HUES64 (cell line): ENCODE measurements around the gene PPP1R13B.

Source experiments
- H3K27ac ChIP-seq: 2 replicates; pipeline ENCODE4 v1.7.0; 2013; ENCODE audit warnings: low read depth, low read length, inconsistent platforms
- H3K27me3 ChIP-seq: 2 replicates; pipeline ENCODE4 v1.6.1; 2013; ENCODE audit warnings: mild to moderate bottlenecking, low read length; ENCODE audit not compliant: insufficient read depth
- H3K36me3 ChIP-seq: 2 replicates; pipeline ENCODE4 v1.6.1; 2013; ENCODE audit warnings: mild to moderate bottlenecking, low read length; ENCODE audit not compliant: insufficient read depth
- H3K4me1 ChIP-seq: 2 replicates; pipeline ENCODE4 v1.6.1; 2013; ENCODE audit warnings: mild to moderate bottlenecking, low read length, moderate library complexity; ENCODE audit not compliant: insufficient read depth
- H3K4me3 ChIP-seq: 2 replicates; pipeline ENCODE4 v1.5.1; 2013; ENCODE audit warnings: mild to moderate bottlenecking, low read length, moderate library complexity
- H3K9ac ChIP-seq: 2 replicates; pipeline ENCODE4 v1.6.1; 2013; ENCODE audit warnings: mild to moderate bottlenecking, low read depth, low read length
- H3K9me3 ChIP-seq: 2 replicates; pipeline ENCODE4 v1.6.1; 2013; ENCODE audit warnings: low read depth, low read length; ENCODE audit not compliant: insufficient read depth
- WGBS: fragments of 150-250, 120-280 bp; methylation state at CpG from one replicate; pipeline ENCODE4 v1.1.7; 2013; ENCODE audit warnings: missing lambda C conversion rate; 5-methylcytosine and 5-hydroxymethylcytosine counted together

PPP1R13B gene

DNA sequence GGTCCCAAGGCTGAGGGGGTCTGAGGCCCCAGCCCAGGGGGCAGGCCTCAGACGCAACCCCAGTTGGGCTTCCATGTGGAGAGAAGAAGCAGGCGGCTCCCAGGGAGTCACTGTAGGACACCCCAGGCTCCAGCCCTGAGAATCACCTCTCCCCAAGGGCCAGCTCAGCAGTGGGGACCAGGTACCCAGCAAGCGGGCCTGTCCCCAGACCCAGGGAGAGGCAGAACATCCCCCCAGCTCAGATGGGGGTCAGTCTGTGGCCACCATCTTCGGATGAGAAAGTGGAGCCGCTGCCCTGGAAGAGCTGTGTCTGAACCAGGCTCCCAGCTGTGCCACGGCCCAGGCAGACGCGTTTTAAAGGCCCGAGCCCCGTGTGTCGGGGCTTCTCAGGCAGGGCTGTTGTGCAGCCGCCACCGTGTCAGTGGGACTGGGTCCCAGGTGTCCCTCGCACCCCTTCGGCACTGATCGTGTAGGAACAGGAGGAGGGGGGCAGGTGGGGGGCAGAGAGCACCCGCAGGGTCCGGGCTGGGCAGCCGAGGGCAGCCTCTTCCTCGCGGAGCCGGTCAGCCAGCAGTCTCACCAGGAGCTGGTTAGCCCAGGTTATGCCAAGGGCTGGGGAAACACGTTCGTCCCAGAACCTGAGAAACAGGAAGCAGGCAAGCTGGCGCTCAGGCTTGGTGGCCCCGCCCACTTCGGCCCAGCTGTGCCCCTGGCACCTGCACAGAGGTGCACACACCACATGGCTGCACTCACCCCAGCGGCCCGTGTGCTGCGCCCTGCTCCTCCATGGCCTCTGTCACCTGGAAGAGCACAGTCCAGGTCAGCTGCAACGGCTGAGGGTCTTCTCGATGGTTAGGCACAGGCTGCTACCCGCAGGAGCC lies 148.8 kb downstream of the PPP1R13B start:
- no peaks in the 10 kb centered on the region for H3K4me1 ChIP-seq
- peaks cover 79% of the 10 kb centered on the region for H3K36me3 ChIP-seq
- H3K27me3 ChIP-seq, result no peaks in the 10 kb centered on the region
- 95% methylated on average over 33 of the region's 33 CpGs for WGBS
- no peaks in the 10 kb centered on the region for H3K9me3 ChIP-seq
- no peak overlapping the region for H3K4me3 ChIP-seq
- H3K9ac ChIP-seq, result no peak overlapping the region
- no peak overlapping the region for H3K27ac ChIP-seq

DNA sequence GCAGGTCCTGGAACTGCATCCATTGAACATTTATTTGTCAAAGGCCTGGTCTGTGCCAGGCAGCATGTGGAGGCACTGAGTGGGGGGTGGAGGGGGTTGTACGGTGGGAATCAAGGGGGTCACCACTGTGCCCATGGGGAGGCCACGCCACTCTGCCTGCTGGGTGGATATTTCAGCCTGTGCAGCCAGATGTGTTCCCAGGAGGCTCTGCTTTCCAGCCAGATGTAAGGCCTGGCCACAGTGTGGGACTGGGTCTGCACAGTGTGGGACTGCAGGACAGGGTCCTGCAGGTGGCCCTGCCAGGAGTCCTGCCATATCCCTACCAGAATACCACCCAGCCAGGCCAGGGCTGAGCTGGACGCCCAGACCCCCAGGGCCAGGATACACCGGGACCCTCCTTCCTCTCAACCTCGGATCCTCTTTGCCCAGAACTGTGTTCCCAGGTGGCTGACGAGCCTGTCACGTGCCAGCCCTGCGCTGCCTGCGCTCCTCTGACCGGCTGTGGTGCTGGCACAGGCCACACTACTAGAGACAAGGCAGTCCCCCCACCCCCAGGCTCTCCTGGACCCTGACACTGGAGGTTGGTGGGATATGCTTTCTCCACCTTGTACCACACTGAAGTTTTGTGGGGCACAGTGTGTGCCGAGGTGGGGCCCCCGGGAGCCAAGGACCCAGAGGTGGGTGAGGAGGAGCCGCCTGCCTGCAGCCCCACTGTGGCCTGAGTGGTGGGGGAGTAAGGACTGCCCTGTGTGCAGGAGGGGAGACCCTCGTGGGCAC lies 149.6 kb downstream of the PPP1R13B start:
- H3K27ac ChIP-seq, result no peak overlapping the region; the same call in 1 of the 2 replicates

DNA sequence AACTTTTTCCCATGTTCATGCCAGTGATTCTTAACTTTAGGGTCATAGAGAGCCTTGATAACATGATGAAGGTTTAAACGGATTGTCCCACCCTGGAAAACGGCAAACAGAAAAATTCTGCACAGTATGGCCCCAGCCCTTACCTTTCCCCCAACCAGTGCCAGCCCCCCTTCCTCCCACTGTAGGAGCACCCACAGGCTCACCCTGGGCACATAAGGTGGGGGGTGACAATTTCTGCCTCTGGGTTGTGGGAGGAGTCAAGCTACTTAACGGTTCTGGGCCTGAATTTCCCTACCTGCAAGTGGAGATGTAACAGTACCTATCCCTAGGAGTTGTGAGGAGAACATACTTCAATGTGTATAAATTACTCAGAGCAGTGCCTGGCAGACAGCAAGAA lies 150.2 kb downstream of the PPP1R13B start:
- no peaks in the 10 kb centered on the region for H3K4me1 ChIP-seq
- H3K27ac ChIP-seq, result no peak overlapping the region
- no peaks in the 10 kb centered on the region for H3K27me3 ChIP-seq
- peaks cover 79% of the 10 kb centered on the region for H3K36me3 ChIP-seq
- no peak overlapping the region for H3K4me3 ChIP-seq
- no peaks in the 10 kb centered on the region for H3K9me3 ChIP-seq
- WGBS, result 75% methylated on average over 3 of the region's 3 CpGs
- no peak overlapping the region for H3K9ac ChIP-seq

More for the DNA sequence above, 149.6 kb downstream of the PPP1R13B start:
- H3K27me3 ChIP-seq, result no peaks in the 10 kb centered on the region
- peaks cover 79% of the 10 kb centered on the region for H3K36me3 ChIP-seq
- WGBS, result 91% methylated on average over 14 of the region's 14 CpGs
- no peaks in the 10 kb centered on the region for H3K9me3 ChIP-seq
- H3K4me1 ChIP-seq, result no peaks in the 10 kb centered on the region
- H3K4me3 ChIP-seq, result no peak overlapping the region
- H3K9ac ChIP-seq, result no peak overlapping the region

DNA sequence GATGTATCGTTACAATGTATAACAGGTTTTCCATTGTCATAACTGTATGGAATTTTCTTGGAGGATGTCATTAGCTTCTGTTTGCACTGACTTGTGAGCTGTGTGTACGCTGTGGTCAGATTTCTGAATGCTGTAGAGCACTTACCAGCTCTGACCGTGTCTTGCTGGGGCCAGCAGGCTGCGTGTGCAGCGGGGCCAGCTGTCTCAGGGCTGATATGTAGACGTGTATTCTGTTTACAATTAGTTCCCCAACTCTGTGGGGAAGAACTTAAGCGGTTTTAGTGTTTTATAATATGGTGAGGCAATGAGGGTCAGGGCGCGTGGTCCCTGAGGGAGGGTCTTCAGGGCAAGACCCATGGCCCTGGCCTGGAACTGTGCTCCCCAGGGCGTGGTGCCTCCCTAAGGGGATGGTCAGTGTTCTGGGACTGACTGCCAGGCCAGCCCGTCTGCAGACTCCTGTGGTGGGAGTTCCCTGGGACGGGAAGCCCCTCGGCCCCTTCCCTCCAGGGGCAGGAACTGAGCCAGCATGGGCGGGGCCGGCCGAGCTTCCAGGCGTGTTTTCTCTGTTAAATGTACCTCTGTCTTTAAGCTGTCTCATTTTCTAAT lies 150.8 kb downstream of the PPP1R13B start:
- no peaks in the 10 kb centered on the region for H3K27me3 ChIP-seq
- no peaks in the 10 kb centered on the region for H3K9me3 ChIP-seq
- 81% methylated on average over 16 of the region's 17 CpGs for WGBS
- H3K4me1 ChIP-seq, result no peaks in the 10 kb centered on the region
- no peak overlapping the region for H3K4me3 ChIP-seq
- H3K36me3 ChIP-seq, result peaks cover 80% of the 10 kb centered on the region
- H3K27ac ChIP-seq, result no peak overlapping the region
- H3K9ac ChIP-seq, result no peak overlapping the region

DNA sequence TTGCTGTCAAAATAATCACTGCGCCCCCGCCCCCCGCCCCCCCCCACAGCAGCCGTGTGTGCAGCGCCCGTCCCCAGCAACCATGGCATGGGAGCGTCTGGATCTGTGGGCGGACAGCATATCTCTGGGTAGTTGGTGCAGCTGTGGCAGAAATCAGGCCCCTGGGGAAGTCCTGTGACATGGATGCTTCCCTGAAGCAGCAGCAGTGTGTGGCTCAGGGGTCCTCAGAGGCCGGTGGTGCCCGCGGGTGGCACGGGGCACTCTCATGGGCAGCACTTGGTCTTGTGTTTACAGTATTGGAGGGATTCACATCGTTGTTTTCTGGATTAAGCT lies 151.3 kb downstream of the PPP1R13B start:
- H3K36me3 ChIP-seq, result peaks cover 76% of the 10 kb centered on the region
- no peaks in the 10 kb centered on the region for H3K9me3 ChIP-seq
- no peak overlapping the region for H3K4me3 ChIP-seq
- H3K9ac ChIP-seq, result no peak overlapping the region
- H3K27ac ChIP-seq, result no peak overlapping the region
- WGBS, result 94% methylated on average over 10 of the region's 13 CpGs
- H3K27me3 ChIP-seq, result no peaks in the 10 kb centered on the region
- no peaks in the 10 kb centered on the region for H3K4me1 ChIP-seq

DNA sequence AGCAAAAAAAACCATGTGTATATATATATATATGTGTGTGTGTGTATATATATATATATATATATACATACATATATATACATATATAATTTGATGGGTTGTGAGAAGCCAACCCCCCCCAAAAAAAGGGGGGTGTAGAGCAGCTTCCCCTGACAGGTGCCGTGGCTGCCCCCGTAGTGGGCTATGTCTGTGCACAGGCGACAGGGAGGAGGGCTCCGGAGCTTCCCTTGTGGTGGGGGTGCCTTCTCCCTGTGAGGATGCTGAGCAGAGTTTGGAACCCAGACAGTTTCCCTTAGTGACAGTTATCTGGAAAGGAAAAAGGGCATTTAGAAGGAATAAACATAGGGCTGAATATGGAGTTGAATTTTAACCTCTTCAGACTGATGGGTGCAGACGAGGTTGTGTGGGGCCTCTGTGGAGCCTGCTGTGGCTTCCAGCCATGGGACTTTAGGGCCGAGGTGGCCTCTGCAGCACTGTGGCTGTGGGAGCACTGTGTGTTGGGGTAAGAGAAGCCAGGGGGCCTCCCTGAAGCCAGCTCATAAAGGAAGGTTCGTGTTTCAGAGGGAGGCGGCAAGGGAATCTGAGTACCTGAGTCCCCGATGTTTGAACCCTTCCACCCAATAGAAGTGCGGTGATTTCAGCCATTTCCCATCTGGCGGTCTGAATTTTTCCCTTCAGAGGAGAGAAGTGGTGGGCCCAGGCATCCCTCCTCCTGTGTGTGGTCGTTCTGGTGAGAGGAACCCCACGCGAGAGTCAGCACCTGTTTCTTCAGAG lies 151.9 kb downstream of the PPP1R13B start:
- H3K27ac ChIP-seq, result no peak overlapping the region

DNA sequence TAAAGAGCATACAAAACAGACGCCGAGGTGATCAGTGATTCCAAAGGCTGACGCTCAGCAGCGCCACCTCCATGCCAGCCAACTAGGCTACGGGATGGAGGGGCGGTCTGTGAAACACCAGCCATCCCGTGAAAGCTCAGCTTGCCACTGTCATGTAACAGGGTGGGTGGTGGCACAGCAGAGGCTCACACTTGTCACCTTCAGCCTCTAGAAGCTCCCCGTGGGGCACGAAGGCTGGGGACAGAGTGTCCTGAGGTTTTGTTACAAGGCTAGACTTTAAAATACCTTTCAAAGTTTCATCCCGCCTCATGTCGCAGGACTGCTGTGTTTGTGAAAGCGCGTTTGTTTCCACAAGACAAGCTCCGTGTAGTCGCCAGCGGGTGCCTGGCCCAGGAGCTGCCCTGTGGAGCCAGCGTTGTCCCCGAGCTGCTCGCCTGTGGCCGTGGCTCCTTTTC lies 152.8 kb downstream of the PPP1R13B start:
- no peak overlapping the region for H3K27ac ChIP-seq
- no peak overlapping the region for H3K4me3 ChIP-seq
- H3K27me3 ChIP-seq, result no peaks in the 10 kb centered on the region
- H3K36me3 ChIP-seq, result peaks cover 72% of the 10 kb centered on the region
- H3K4me1 ChIP-seq, result no peaks in the 10 kb centered on the region
- H3K9ac ChIP-seq, result no peak overlapping the region
- no peaks in the 10 kb centered on the region for H3K9me3 ChIP-seq
- WGBS, result 92% methylated on average over 20 of the region's 20 CpGs

More for the DNA sequence above, 151.9 kb downstream of the PPP1R13B start:
- no peaks in the 10 kb centered on the region for H3K27me3 ChIP-seq
- H3K9me3 ChIP-seq, result no peaks in the 10 kb centered on the region
- H3K9ac ChIP-seq, result no peak overlapping the region
- whole genome bisulfite sequencing, result 94% methylated on average over 11 of the region's 14 CpGs
- H3K4me1 ChIP-seq, result no peaks in the 10 kb centered on the region
- no peak overlapping the region for H3K4me3 ChIP-seq
- H3K36me3 ChIP-seq, result peaks cover 75% of the 10 kb centered on the region

DNA sequence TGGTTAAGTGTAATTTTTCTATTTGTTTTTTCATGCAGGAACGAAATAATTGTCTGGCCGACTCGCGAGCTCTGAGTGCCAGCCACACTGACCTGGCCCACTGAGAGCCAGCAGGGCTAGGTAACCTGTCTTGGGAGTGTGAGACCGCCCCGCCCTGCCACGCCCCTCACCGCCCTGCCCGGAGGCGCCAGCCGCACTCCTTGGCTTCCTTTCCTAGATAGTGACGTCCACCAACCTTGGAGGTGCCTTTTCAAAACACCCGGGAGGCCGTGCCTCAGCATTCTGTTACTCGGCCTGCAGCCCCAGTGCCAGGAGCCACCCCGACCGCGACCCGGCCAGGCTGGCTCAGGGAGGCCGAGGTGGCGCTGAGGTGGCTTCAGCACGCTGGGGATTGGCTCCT lies 153.9 kb downstream of the PPP1R13B start:
- H3K36me3 ChIP-seq, result peaks cover 72% of the 10 kb centered on the region
- no peak overlapping the region for H3K4me3 ChIP-seq
- no peak overlapping the region for H3K9ac ChIP-seq
- no peaks in the 10 kb centered on the region for H3K9me3 ChIP-seq
- H3K27me3 ChIP-seq, result no peaks in the 10 kb centered on the region
- no peaks in the 10 kb centered on the region for H3K4me1 ChIP-seq
- H3K27ac ChIP-seq, result no peak overlapping the region
- WGBS, result 94% methylated on average over 22 of the region's 22 CpGs

DNA sequence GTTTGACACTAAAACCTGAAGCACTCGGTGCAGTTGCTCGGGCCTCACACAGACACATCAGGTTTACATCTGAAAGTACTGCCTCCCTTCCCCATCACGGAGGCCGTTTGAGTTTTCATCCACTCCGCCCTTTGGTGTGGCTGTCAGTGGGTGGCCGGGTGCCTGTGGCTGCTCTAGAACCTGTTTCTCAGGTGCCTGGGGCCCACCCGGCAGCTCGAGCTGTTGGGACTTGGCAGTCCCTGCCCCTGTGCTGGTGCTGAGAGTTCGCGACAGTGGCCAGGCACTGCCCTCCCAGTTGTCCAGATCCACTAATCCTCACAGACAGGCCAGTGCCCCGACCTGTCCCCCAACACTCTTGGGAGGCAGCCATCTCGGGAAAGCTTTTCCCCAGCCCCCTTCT lies 154.5 kb downstream of the PPP1R13B start:
- peaks cover 71% of the 10 kb centered on the region for H3K36me3 ChIP-seq
- H3K4me1 ChIP-seq, result no peaks in the 10 kb centered on the region
- no peak overlapping the region for H3K9ac ChIP-seq
- H3K9me3 ChIP-seq, result no peaks in the 10 kb centered on the region
- H3K27ac ChIP-seq, result no peak overlapping the region
- no peak overlapping the region for H3K4me3 ChIP-seq
- 94% methylated on average over 12 of the region's 12 CpGs for WGBS
- no peaks in the 10 kb centered on the region for H3K27me3 ChIP-seq

DNA sequence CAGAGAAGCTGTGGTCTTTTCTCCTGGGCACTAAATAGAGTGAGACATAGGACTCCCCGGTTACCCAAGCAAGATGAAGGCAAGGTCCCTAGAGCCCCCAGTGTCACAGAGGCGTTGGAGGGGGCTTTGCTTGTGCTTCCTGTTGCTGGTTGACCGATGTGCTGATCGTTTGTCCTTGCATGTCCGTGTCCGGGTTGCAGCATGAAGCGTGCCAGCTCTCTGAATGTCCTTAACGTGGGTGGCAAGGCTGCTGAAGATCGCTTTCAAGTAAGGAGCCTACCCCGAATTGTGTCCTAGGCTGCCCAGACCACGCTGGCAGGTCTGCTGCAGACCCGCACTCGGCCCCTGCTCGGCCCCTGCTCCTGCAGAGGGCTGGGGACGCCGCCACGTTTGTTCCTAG lies 155.2 kb downstream of the PPP1R13B start:
- H3K9me3 ChIP-seq, result no peaks in the 10 kb centered on the region
- no peaks in the 10 kb centered on the region for H3K4me1 ChIP-seq
- 95% methylated on average over 17 of the region's 17 CpGs for WGBS
- no peak overlapping the region for H3K27ac ChIP-seq
- no peak overlapping the region for H3K9ac ChIP-seq
- H3K36me3 ChIP-seq, result peaks cover 72% of the 10 kb centered on the region
- H3K27me3 ChIP-seq, result no peaks in the 10 kb centered on the region
- no peak overlapping the region for H3K4me3 ChIP-seq
